ENCODE data around the gene DAB1.

DNA sequence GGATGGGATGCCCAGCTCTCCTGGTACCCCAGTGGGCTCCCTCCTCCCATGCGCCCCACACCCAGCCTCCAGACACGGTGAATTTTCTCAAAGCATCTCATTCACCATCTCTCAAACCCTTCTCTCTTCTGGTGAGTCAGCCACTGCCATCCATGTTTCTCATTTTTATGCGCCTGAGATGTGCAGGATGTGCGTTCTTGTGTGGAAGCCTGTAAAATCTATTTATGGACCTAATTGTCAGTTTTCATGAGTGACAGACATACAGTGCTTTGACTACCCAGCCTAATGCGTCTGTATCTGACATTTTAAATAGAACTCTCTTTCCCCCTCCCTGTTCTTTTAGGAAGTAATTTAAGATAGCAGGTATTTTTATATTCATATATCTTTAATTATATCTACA, 158.8 kb downstream of the DAB1 start:
- TF ChIP-seq, protein P1, sequence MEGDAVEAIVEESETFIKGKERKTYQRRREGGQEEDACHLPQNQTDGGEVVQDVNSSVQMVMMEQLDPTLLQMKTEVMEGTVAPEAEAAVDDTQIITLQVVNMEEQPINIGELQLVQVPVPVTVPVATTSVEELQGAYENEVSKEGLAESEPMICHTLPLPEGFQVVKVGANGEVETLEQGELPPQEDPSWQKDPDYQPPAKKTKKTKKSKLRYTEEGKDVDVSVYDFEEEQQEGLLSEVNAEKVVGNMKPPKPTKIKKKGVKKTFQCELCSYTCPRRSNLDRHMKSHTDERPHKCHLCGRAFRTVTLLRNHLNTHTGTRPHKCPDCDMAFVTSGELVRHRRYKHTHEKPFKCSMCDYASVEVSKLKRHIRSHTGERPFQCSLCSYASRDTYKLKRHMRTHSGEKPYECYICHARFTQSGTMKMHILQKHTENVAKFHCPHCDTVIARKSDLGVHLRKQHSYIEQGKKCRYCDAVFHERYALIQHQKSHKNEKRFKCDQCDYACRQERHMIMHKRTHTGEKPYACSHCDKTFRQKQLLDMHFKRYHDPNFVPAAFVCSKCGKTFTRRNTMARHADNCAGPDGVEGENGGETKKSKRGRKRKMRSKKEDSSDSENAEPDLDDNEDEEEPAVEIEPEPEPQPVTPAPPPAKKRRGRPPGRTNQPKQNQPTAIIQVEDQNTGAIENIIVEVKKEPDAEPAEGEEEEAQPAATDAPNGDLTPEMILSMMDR (IDR thresholded peaks at IDR 0.05): no peak
- TF ChIP-seq EZH2 (IDR thresholded peaks at IDR 0.05) (no peak), EZH2phosphoT487 (IDR thresholded peaks at IDR 0.05) (no peak)

Measured in neural progenitor cell (in vitro differentiated cells).